GM20431 (cell line): Measurements from ENCODE around the gene CORIN.

ENCODE experiments used
- in situ Hi-C: fragments of 300-500 bp; cut with MseI, MboI; formaldehyde crosslinking; loops from one replicate; pipeline ENCODE4 v1.15.0; 2020; ENCODE audit warnings: low sequenced_read_pairs; ENCODE audit not compliant: unreplicated experiment

CORIN gene

DNA sequence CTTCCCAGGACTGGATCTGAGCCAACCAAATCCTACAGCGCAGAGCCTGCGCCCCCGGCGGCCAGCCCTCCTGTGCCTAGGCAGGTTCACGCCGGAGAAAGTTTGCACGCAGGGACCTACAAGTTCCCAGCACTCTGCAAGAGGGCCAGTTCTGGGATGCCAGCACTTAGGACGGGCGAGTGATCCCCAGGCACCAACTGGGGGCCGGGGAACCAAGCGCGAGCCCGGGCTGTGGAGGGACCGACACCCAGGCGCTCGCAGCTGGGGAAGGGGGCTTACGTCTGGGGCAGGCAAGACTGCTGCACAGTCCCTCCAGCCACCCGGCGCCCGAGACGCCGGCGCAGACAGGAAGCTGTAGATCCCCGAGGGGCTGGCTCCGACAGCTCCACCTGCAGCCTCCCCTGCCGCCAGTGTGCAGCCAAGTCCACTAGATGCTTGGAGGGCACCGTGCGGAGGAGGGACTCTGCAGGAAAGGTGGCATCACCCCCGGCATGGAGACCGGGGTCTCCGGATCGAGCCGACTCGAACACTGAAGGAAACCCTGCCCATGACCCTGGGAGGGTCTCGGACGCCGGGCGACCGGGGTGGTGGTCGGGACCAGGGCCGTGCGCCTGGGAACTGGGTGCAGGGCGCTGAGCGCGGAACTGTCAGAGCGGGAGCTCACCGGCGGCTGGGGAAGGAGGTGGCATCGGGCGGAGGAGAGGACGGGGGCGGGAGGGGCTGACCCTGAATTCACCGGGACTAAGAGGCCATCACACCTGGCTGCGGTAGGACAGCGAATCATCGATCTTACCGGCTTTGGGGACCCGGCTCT is 566 bp downstream of the CORIN start:
- in situ Hi-C loops: no loop called here

DNA sequence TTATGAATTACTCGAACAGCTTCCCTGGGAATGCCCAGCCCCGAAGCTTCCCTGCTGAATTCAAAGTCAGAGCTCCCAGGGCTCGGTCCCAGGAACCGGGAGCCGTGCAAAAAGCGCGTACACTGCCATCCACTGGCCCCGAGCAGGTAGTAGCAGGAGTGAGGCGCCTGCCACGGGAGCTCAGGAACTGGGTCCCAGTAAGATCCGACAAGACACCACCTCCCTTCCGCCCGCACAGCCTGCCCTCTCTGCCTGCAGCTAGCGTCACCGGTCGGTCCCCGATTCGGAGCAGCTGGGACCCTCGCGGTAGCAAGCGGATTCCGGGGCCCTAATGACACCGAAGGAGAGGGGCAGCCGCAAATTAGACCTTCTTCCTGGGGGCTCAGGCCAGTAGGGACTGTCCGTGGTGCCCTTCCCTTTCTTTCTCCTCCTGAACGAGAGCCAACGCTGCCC is 1.2 kb downstream of the CORIN start:
- in situ Hi-C loops: no loop called here

DNA sequence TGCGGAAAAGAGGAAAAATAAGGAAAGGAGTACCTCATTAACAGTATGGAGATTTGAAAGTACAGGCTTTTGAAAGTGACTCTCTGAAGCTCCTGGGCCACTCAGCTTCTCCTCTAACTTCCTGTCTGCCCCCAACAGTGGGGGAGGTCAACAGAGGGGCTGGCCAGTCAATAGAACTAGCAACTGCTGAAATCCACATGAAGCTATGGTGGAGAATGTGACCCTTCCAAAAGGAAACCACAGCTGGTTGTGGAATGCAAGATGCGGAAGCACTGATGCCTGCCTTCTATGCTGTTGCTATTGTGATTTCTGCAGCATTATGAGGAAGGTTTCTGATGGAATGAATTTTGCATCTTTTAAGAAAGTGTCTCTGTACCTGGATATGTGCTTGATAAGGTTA is 2.4 kb downstream of the CORIN start:
- in situ Hi-C loops: no loop called here

DNA sequence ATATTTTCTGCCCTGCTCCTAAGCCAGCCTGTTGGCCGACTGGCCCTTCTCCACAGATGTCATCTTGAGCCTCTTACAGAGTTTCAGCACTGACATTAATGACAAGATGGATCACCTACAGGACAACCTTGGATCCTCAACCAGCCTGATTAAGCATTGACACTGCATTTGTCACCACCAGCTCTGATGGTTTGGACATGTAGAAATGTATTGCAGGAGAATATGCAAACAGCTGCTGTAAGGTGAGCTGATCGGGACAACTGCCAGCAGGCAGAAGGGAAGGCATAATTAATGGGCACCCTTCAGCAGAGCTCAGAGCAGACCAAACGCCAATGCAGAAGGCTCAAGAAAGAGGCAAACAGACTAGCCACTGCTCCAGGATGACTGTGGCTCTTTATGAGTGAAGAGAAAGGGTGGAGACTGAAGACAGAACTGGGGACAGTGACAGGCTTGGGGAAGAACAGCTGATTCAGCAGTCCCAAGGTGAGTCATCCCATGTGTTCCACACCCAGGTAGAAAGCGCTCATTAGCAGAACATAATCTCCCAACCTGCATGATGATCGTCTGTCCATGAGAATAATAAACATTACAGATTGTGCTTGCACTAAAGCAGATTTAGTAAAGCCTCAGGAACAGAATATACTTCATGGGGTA is 6.7 kb downstream of the CORIN start:
- in situ Hi-C loops: no loop called here

DNA sequence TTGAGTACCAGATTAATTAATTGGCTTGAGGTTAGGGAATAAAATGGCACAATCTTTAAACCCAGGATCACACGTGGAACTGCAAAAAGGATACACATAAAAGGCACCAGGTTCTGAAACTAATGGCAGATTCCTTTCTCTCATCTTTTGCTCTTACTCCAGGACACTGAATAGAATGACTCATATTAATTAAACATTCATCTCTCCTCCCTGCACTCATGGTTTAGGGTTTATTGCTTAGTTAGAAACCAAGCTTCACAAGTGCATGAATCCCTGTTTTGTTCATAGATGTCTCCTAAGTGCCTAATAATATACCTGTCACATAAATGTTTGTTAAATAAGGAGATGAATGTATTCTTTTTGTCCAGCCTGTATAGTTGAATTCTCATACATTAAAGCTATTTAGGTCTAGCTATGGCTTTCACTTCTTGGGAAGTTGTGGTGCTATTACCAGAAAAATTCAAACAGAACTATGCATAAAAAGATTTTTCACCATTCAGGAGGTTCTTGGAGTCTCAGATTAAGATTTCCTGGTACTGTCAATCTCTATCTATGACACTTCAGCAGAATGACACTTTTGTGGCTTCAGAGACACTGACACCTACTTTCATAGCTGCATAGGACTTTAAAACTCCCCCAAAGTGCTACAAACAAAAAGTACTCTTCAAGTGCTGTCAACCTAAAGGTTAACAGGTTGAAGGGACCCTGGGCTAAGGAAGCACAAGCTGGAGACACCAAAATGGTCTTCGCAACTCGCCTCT is 7.4 kb downstream of the CORIN start:
- in situ Hi-C loops: no loop called here

DNA sequence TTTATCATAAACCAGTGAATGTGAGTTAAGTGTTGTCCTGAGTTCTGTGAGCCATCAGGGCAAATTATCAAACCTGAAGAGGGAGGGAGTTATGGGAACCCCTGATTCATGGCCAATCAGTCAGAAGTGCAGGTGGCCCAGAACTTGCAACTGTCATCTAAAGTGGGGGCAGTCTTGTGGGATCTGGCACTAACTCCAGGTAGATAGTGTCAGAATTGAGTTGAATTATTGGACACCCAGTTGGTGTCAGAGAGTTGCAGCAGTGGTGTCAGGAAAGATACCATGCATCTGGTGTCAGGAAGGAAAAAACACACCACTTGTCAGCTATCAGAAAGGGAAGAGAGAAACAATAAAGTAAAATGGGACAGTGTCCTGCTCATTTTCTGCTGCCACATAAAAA is 8.4 kb downstream of the CORIN start:
- in situ Hi-C loops: no loop called here

DNA sequence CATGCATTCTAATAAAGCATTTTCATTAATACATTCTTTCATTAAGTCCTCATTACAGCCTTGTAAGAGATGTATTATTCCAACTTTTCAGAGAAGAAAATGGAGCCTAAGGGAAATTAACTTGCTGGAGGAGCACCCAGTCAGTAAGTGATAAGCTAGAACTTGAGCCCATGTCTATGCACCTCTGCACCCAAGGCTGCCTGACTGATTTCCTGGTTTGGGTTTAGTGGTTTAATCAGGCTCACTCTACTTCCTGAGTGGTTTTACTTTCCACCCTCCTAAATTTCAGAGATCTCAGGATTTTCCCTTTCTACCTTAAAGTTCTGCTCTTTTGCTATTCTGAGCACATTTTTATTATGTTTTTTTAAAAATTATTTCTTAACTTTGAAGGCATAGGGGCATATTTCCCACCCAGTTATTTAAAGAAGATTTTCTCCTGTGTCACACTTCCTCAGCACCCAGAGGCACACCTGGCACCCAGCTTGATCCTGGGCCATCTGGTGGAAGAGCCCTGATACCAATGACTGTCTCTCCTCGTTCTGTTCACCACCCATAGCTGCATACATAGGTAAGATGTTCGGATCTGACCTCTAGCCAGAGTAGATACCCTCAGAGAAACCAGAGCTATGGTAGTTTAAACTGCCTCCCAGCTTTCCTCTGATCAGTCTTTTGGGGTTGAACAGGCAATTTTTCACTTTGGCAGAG is 10.4 kb downstream of the CORIN start:
- in situ Hi-C loops: no loop called here

DNA sequence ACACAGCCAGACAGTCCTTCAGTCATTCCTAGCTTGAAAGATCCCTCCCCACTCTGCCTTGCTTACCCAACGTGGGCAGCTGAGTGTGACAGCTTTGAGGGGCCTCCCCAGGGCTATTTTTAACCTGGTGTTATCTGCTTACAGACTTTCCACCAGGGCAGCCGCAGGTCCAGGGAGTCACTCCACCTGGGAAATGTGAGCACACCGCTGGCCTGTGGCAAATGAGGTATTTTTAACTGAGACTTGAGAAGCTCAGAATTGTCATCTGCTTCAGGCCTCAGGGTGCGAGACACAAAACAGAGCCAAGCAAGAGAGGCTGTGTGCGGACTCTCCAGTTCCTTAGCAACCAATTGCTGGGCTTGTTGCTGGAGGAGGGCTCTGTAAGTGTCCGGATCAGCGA is 13.0 kb downstream of the CORIN start:
- in situ Hi-C loops: no loop called here

DNA sequence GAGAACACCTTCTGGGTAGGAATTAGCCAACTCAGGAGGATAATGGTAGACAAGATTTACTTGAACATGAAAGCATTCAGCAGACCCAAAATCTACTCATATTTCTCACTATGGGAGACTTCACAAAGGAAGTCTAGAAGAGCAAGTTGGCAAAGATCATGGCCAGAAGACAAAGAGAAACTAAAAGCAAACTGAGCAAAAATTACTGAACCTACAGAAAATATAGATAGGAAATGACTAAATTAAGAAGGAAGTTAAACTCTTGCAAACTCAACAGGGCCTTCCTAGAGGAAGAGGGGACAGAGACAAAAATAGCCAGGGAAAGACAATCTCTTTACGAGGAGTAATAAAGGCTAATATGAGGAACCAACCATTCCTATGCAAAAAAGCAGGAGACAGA is 18.7 kb downstream of the CORIN start:
- in situ Hi-C loops: no loop called here

DNA sequence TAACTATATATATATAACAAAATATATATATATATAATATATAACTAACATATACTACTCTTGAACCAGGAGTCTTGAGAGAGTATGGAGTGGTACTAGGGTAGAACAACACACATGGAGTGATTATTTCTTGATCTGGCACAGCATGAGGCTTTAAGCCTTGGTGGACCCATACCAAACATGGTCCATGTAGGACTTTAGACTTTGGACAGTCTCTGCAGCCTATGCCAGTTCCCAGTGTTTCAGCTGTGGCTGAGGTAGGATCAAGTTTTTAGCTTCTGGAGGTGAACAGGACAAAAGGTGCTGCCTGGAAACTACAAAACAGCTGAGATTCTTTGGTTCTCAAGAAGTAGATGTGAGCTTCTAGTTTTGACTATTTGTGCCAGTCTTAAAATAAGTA is 20.6 kb downstream of the CORIN start:
- in situ Hi-C loops: no loop called here

DNA sequence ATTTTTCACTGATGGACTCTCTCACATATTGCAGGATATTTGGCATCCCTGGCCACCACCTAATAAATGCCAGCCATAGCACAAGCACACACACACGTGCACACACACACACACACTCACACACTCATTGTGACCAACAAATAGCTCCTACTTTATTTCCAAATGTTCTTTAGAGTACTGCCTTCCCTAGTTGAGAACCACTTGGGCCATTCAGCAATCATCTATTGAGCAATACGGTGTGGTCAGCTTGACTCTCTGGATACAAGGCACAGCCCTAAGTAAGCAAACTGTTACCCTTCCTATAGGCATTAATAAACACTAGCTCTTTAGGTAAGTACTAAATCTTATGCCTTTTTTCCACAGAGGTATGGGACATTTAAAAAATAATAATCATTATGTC is 21.1 kb downstream of the CORIN start:
- in situ Hi-C loops: no loop called here

DNA sequence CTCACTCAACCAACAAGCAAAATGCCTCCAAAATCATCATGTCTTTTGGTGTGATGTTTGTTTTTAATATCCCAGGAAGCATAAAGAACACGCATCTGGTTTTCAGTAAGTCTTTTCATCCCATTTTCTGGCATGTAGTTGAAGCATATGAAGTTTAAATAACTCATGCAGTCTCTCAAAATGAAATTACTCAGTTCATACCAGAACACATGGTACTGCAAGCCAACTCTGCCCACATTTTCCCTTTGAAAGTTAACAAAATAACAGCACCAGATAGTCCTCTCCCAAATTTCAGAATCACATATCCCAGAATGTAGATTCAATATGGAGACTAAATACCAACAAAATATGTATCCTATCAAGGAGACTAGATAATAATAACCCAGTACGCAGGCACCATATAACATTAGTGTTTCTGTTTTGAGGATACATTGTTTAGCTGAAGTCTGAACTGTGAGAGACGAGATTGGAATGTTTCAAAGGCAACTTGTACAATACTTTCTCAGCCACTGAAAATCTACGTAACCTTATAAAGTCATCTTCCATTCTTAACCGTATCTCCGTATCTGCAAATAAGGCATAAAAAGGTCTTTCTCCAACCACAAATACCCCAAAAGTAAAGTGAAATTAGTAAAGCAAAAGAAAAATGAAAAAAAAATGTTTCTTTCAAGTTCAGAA is 23.1 kb downstream of the CORIN start:
- in situ Hi-C loops: no loop called here

DNA sequence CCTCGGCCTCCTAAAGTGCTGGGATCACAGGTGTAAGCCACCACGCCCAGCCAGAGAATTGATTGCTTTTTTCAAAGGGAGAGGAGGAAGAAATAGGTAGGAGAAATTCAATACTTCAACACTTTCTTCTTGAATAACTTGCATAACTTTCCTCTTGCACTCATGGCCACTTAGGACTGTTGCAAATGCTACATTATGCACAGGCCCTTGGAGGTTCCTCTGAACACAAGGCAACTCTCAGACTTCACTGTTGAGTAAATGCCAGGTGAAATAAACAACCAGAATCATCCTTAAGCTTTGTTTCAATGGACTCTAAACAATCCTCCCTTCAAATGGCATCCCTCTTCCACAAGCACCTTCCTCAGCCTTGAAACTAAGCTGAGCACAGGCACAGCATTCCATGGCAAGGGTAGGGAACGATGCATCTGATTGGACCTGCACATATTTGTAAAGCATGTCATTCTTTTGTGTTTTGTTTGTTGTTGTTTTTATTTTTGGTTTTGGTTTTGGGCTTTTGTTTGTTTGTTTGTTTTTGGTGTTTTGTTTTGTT is 28.1 kb downstream of the CORIN start:
- in situ Hi-C loops: no loop called here

DNA sequence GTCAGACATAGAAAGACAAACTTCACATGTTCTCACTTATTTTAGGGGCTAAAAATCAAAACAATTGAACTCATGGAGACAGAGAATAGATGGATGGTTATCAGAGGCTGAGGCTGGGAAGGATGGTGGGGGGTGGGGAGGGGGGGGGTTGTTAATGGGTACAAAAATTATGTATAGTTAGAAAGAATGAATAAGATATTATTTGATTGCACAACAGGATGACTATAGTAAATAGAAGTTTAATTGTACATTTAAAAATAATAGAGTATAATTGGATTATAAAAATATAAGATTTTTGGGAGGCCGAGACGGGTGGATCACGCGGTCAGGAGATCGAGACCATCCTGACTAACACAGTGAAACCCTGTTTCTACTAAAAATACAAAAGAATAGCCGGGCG is 33.3 kb downstream of the CORIN start:
- in situ Hi-C loops: no loop called here

DNA sequence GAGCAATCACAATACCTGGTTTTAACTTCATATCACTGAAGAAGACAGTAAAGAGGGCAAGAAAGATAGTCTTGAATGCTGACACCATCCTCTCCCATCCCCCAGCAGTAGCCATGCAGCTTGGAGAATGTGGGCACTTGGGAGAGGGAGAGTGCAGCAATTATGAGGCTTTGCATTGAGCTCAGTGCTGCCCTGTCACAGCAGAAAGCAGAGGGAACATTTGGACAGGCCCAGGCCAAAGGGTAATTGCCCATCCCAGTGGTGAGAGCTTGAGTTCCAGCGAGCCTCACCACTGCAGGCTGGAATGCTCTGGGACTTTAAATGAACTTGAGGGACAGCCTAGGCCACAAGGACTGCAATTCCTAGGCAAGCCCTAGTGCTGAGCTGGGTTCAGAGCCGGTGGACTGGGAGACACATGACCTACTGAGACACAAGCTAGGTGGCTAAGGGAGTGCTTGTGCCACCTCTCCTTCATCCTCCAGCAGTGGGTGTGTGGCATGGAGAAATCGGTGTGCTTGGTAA is 36.3 kb downstream of the CORIN start:
- in situ Hi-C loops: no loop called here

DNA sequence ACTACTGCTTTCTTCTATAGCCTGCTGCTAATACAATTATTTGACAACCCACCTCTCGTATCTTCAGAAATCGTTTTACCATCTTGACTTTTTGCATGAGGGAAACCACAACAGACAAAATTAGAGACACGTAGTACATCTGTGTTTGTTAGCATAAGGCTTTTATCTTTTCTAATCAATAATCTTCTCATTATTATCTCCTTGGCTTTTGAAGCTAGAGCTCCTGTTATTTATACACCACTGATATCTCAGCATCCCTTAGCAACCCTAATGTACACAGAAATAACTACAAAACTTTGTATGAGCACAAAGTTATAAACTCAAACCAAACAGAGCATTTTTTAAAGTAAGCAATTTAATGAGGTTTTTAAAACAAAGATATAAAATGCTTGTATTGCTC is 39.7 kb downstream of the CORIN start:
- in situ Hi-C loops: no loop called here

DNA sequence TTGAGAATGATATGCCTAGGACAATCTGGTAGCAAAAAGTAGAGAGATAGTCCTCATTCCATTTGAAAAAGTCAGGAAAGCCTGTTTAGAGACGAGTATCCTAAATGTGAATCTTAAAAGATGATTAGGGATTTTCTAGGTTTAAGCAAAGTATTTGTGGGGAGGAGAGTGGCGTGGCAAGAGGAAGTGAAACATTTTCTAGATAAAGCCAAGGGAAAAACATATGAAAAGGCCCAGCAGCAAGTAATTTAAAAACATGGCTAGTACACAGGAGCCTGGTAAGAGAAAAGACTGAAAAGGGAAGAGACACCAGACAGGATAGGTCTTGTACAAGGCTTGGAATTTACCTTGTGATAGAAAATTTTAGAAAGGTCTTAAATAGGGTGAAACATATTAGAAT is 45.9 kb downstream of the CORIN start:
- in situ Hi-C loops: no loop called here

DNA sequence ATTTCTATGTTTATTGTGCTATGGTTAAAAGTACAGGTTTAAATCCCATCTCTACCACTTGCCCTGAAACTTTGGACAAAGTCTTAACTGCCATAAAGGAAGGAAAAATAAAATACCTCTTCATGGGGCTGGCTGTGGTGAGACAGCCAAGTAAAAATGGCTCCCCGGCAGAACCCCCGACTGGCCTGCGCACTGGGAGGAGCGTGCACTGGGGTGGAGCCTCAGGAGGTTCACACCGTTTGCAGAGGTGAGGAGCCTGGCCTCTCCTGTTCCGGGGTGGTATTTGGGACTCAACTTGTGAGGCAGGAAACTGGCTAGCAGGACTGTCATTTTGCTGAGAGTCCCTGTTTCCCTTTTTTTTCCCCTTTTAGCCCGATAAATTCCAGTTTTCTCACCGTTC is 47.8 kb downstream of the CORIN start:
- in situ Hi-C loops: no loop called here

DNA sequence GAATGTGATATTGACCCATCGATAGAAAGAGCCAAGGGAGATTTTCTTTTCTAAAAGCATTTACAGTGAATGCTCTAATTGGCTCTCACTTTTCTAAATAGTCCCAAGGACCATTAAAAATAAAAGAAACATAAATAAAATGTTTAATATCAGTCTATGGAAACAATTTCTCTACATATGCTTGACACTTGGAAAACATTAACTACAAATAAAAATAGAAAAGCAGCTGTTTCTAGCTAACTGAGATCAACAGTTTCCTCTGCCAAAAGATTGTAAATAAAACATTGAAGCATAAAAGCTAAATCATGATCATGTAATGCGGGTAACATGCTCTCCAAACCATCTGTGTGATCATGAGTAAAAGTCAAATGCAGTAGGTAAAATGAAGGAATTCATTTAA is 49.7 kb downstream of the CORIN start:
- in situ Hi-C loops: no loop called here
